Adrenal gland (tissue), 12 donors: Measurements from ENCODE around the gene SP100. TPM values are rescaled to one million over a fixed set of nuclear protein-coding genes. Genes with fewer than 3 reads are reported as not detected.

Experiments
- DNase-seq, 7 donors: peaks; one replicate each; pipeline ENCODE4 v3.0.0-alpha.2; 2019 to 2020
- H3K27ac ChIP-seq, 5 donors: fragments of 200-600 bp; sonication (generic) in 4 of 5; 1 replicate in 3 of 5; 2 replicates in 2 of 5; pipeline versions ENCODE4 v1.5.1 to v1.8.0; 2016 to 2020; ENCODE audit warnings: mild to moderate bottlenecking in 1 of 5
- H3K27me3 ChIP-seq: fragments of 200-600 bp; 2 replicates; pipeline ENCODE4 v1.8.0; 2021
- H3K36me3 ChIP-seq, 2 donors: fragments of 200-600 bp; replicated peaks in 1 of 2; 1 replicate in 1 of 2; 2 replicates in 1 of 2; pipeline versions ENCODE4 v1.5.1 to v1.8.0; 2018 to 2022
- H3K4me1 ChIP-seq, 2 donors: fragments of 200-600 bp; replicated peaks in 1 of 2; 1 replicate in 1 of 2; 2 replicates in 1 of 2; pipeline versions ENCODE4 v1.5.1 to v1.8.0; 2018 to 2021
- H3K4me3 ChIP-seq, 4 donors: fragments of 200-600 bp; sonication (generic) in 3 of 4; one replicate each; pipeline ENCODE4 v1.5.1; 2016 to 2018
- H3K9me3 ChIP-seq, 3 donors: fragments of 200-600 bp; sonication (generic) in 1 of 3; replicated peaks in 1 of 3; 1 replicate in 2 of 3; 2 replicates in 1 of 3; pipeline versions ENCODE4 v1.5.1 to v1.8.0; 2016 to 2021
- POLR2A ChIP-seq, 2 donors: fragments of 450-650 bp; IDR thresholded peaks; one replicate each; pipeline ENCODE4 v1.6.1; 2017; ENCODE audit warnings: antibody characterized with exemption in 2 of 2, mild to moderate bottlenecking in 2 of 2, moderate library complexity in 1 of 2
- WGBS, 4 donors: extraction: QIAGEN DNeasy Blood & Tissue Kit in 2 of 4; methylation state at CpG; one replicate each; pipeline versions ENCODE4 v1.1.5 to v1.1.7; 2013 to 2017; 5-methylcytosine and 5-hydroxymethylcytosine counted together
- intact Hi-C, 2 donors: fragments of 100-400 bp; cut with DNase I; formaldehyde crosslinking; loops; one replicate each; pipeline versions ENCODE4 v1.14.1 to v1.15.0; 2022 to 2023
- polyA plus RNA-seq, 3 donors: library from polyadenylated mRNA; stranded (reverse); fragments of 200-250 nt in 2 of 3; fragments of 350-450 nt in 1 of 3; fragmentation: Illumina TruSeq in 1 of 3; extraction: RNeasy Lipid Tissue Mini Kit (QIAGEN cat#74804) in 1 of 3; gene quantifications; one replicate each; pipeline ENCODE4 v1.2.3, GENCODE V29; 2013 to 2014
- small RNA-seq, 2 donors: library from RNA; depleted of rRNA; stranded (forward); fragments of <200 nt; gene quantifications; one replicate each; pipeline ENCODE3, GENCODE V24; 2016
- total RNA-seq, 9 donors: library from RNA; depleted of rRNA in 4 of 9; stranded (reverse); fragments of >200 nt in 4 of 9; fragments of 120-200 nt in 1 of 9; fragmentation: NEBNext Ultra II Directional in 1 of 9; extraction: Animal tissue kit (Norgen Biotek cat#: 25700) in 1 of 9; gene quantifications; one replicate each; pipeline versions ENCODE4 v1.1.0 to v1.2.4, GENCODE V29; 2013 to 2023
- TF ChIP-seq, protein P1 (sequence below), 6 experiments: fragments of 450-650 bp in 4 of 6; fragments of 200-600 bp in 2 of 6; sonication (generic) in 1 of 6; IDR thresholded peaks; 1 replicate in 5 of 6; 2 replicates in 1 of 6; pipeline versions ENCODE4 v1.5.1 to v1.8.0; 2016 to 2021; ENCODE audit warnings: antibody characterized with exemption in 6 of 6, mild to moderate bottlenecking in 2 of 6, moderate library complexity in 1 of 6
- donor health status: healthy with polysubstance abuse.
- donor health status: Bipolar disorder and iron deficiency.
- donor health status: DM: yes; HTN: yes; CAD: no.
- donor health status: DM: no; HTN: no; CAD: no.
- donor health status: DM: no; HTN: no; CAD: no.
- donor health status: DM: yes; HTN: yes; CAD: no.

The SP100 gene
- total and polyA plus RNA-seq, 12 donors = 59.2 to 147 (median 99.9) TPM

DNA sequence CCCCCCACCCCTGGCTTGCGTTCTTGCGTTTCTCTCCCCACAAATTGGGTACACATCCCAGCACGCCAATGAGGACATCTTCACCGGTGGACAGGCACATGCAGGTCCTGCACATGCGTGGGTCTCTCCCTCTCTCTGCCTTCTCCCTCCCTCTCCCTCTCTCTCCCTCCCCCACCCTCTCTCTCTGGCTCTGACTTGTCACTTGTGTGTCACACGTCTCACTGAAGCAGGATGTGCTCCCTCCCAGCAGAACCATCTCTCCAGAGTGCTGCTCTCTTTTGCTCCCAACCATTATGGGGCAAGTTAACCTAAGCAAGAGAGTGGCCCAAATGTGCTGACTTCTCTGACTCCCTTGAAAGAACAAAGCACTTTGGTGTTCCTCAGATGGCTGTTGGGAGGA lies 175.8 kb downstream of the SP100 start:
- WGBS, 4 donors = 73 to 89% (median 81%) methylated on average over 6 of the region's 6 CpGs
- TF ChIP-seq POLR2A (IDR thresholded peaks at IDR 0.05) = no peak
- TF ChIP-seq, protein P1, sequence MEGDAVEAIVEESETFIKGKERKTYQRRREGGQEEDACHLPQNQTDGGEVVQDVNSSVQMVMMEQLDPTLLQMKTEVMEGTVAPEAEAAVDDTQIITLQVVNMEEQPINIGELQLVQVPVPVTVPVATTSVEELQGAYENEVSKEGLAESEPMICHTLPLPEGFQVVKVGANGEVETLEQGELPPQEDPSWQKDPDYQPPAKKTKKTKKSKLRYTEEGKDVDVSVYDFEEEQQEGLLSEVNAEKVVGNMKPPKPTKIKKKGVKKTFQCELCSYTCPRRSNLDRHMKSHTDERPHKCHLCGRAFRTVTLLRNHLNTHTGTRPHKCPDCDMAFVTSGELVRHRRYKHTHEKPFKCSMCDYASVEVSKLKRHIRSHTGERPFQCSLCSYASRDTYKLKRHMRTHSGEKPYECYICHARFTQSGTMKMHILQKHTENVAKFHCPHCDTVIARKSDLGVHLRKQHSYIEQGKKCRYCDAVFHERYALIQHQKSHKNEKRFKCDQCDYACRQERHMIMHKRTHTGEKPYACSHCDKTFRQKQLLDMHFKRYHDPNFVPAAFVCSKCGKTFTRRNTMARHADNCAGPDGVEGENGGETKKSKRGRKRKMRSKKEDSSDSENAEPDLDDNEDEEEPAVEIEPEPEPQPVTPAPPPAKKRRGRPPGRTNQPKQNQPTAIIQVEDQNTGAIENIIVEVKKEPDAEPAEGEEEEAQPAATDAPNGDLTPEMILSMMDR (IDR thresholded peaks at IDR 0.05) = no peak
- Histone ChIP-seq H3K4me1 (no peaks in the 10 kb centered on the region), H3K27me3 (no peaks in the 10 kb centered on the region), H3K27ac (no peak overlapping the region), H3K4me3 (no peak overlapping the region), H3K9me3 (no peaks in the 10 kb centered on the region), H3K36me3 (no peaks in the 10 kb centered on the region)
- intact Hi-C loops = no loop called here
- no peak for DNase-seq

DNA sequence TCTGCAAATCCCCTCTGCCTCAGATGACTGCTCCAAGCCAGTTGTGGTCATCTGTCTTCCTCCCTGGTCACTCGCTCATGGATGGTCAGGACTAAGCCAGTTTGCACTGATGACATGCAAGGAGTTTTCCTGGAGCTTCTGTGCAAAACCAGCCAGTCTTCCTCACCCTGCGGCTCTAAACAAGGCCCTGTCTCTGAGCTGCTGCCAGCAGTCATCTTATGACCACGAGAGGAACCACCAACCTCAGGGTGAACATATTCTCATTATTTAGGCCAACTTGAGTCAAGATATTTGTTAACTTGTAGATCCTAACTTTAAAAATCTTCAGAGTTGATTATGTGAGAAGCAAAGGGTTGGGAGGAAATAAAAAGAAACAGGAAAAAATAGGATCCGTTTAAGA lies 176.8 kb downstream of the SP100 start:
- WGBS, 4 donors = 77 to 86% (median 79%) methylated on average over 4 of the region's 4 CpGs

More for the DNA sequence above, 176.8 kb downstream of the SP100 start:
- Histone ChIP-seq H3K4me3 (no peak overlapping the region), H3K9me3 (no peaks in the 10 kb centered on the region), H3K27me3 (no peaks in the 10 kb centered on the region), H3K27ac (no peak overlapping the region), H3K4me1 (no peaks in the 10 kb centered on the region), H3K36me3 (no peaks in the 10 kb centered on the region)
- intact Hi-C loops = no loop called here
- DNase-seq = no peak
- no peak for TF ChIP-seq POLR2A (IDR thresholded peaks at IDR 0.05)
- TF ChIP-seq, protein P1 (IDR thresholded peaks at IDR 0.05) = no peak

Small RNA genes lying within 50 kb of the gene (small RNA-seq; reads per million reads assigned to genes)
- 0 reads per million in 2 donors for gene HMGB1P3
- 0 reads per million in 2 donors for gene RN7SL834P
- gene RNU6-451P = 0 reads per million in 2 donors

Other genes starting within 250 kb of the SP100 start
- gene SP110, start 196.2 kb upstream of the SP100 start, total RNA-seq = 10 to 100 TPM; 14.1 to 37.9 (median 16.9) TPM
- 10 to 100 TPM in 2 of 3 donors, 1 to 10 TPM in 1; 7.8 to 24.2 (median 16.2) TPM for gene SP110, start 196.2 kb upstream of the SP100 start, polyA plus RNA-seq
- 1 to 10 TPM in 6 of 9 donors, under 1 TPM in 3; 0.06 to 2.8 (median 1.6) TPM for gene SP140, start 190.5 kb upstream of the SP100 start, total RNA-seq
- gene SP140, start 190.5 kb upstream of the SP100 start, polyA plus RNA-seq = 1 to 10 TPM in 2 of 3 donors, under 1 TPM in 1; 0.84 to 2.3 (median 1.9) TPM
- 10 to 100 TPM in 8 of 9 donors, 1 to 10 TPM in 1; 6.5 to 30.8 (median 16.2) TPM for gene SP140L, start 89.0 kb upstream of the SP100 start, total RNA-seq
- 10 to 100 TPM; 22.4 to 25.6 (median 23.4) TPM for gene SP140L, start 89.0 kb upstream of the SP100 start, polyA plus RNA-seq